ENCODE measurements around the gene MOV10L1. TPM values are rescaled to one million over a fixed set of nuclear protein-coding genes. Genes with fewer than 3 reads are reported as not detected.
"Not testable (repeated sequence)": the region's sequence is repeated elsewhere in the genome, so short reads cannot be mapped to it uniquely, and the experiment has no call there.

The MOV10L1 gene
- total RNA-seq, 2 donors from 2014 or later: 0.27 to 0.50 TPM

DNA sequence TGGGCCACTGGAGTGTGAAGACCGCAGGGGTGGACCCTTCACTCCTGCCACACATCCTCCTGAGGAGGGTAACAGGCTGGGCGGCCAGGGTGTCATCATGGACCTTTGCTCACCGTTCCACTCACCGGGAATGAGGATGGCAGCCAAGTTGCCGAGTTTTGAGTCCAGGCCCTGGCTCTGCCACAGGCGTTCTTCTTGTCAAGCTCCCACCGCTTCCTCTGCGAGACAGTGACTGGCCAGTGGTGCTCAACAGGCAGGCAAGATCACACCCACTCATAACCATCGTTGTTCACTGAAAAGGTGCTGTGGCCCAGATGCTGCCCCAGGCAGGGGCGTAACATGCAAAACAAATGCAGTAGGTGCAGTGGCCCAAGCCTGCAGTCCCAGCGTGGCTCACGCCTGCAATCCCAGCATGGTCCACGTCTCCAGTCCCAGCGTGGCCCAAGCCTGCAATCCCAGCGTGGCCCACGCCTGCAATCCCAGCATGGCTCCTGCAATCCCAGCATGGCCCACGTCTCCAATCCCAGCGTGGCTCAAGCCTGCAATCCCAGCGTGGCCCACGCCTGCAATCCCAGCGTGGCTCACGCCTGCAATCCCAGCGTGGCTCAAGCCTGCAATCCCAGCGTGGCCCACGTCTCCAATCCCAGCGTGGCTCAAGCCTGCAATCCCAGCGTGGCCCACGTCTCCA is 75.8 kb downstream of the MOV10L1 start:
- intact Hi-C loops (cut with DNase I): no loop called here

GRCh38 chr22:50167689-50168489 is 78.1 kb downstream of the MOV10L1 start:
- intact Hi-C loops (cut with DNase I): no loop called here
- TF ChIP-seq, protein P1, sequence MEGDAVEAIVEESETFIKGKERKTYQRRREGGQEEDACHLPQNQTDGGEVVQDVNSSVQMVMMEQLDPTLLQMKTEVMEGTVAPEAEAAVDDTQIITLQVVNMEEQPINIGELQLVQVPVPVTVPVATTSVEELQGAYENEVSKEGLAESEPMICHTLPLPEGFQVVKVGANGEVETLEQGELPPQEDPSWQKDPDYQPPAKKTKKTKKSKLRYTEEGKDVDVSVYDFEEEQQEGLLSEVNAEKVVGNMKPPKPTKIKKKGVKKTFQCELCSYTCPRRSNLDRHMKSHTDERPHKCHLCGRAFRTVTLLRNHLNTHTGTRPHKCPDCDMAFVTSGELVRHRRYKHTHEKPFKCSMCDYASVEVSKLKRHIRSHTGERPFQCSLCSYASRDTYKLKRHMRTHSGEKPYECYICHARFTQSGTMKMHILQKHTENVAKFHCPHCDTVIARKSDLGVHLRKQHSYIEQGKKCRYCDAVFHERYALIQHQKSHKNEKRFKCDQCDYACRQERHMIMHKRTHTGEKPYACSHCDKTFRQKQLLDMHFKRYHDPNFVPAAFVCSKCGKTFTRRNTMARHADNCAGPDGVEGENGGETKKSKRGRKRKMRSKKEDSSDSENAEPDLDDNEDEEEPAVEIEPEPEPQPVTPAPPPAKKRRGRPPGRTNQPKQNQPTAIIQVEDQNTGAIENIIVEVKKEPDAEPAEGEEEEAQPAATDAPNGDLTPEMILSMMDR (IDR thresholded peaks at IDR 0.05): no peak
- H3K4me3 ChIP-seq: no peak overlapping the region
- DNase-seq: no peak
- H3K9me3 ChIP-seq: no peaks in the 10 kb centered on the region
- H3K36me3 ChIP-seq: no peaks in the 10 kb centered on the region
- H3K27me3 ChIP-seq: peaks cover 27% of the 10 kb centered on the region
- H3K27ac ChIP-seq: no peak overlapping the region
- H3K9ac ChIP-seq (ENCODE audit: low read depth in 2 of 2, low read length in 2 of 2): no peak overlapping the region
- no peaks in the 10 kb centered on the region for H3K4me1 ChIP-seq

More for the DNA sequence above, 75.8 kb downstream of the MOV10L1 start:
- no peaks in the 10 kb centered on the region for H3K36me3 ChIP-seq
- DNase-seq: no peak
- TF ChIP-seq, protein P1 (IDR thresholded peaks at IDR 0.05): no peak
- no peak overlapping the region for H3K4me3 ChIP-seq
- H3K9ac ChIP-seq (ENCODE audit: low read depth in 2 of 2, low read length in 2 of 2): no peak overlapping the region
- no peak overlapping the region for H3K27ac ChIP-seq
- no peaks in the 10 kb centered on the region for H3K4me1 ChIP-seq
- no peaks in the 10 kb centered on the region for H3K9me3 ChIP-seq
- H3K27me3 ChIP-seq: peaks cover 13% of the 10 kb centered on the region

DNA sequence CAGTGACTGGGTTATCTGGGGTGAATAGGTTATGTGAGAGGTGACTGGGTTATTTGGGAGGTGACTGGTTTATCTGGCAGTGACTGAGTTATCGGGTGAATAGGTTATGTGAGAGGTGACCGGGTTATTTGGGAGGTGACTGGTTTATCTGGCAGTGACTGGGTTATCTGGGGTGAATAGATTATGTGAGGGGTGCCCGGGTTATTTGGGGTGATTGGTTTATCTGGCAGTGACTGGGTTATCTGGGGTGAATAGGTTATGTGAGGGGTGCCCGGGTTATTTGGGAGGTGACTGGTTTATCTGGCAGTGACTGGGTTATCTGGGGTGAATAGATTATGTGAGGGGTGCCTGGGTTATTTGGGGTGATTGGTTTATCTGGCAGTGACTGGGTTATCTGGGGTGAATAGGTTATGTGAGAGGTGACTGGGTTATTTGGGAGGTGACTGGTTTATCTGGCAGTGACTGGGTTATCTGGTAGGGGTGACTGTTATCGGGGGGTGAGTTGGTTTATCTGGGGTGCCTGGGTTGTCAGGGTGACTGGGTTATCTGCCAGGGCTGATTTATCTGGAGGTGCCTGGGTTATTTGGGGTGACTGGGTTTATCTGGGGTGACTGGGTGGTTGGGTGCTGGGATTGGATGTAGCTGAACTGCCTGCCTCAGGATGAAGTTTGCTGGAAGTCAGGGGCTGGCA is 78.8 kb downstream of the MOV10L1 start:
- DNase-seq; H3K4me3 ChIP-seq; H3K4me1 ChIP-seq; intact Hi-C loops (cut with DNase I); H3K9me3 ChIP-seq; H3K9ac ChIP-seq (ENCODE audit: low read depth in 2 of 2, low read length in 2 of 2); H3K36me3 ChIP-seq; H3K27ac ChIP-seq: not testable (repeated sequence)
- H3K27me3 ChIP-seq: peaks cover 27% of the 10 kb centered on the region

GRCh38 chr22:50169181-50169759 is 79.5 kb downstream of the MOV10L1 start:
- Histone ChIP-seq H3K9ac (ENCODE audit: low read depth in 2 of 2, low read length in 2 of 2) (no peak overlapping the region), H3K36me3 (no peaks in the 10 kb centered on the region), H3K9me3 (no peaks in the 10 kb centered on the region), H3K27me3 (peaks cover 27% of the 10 kb centered on the region), H3K4me1 (no peaks in the 10 kb centered on the region), H3K27ac (no peak overlapping the region), H3K4me3 (no peak overlapping the region)
- TF ChIP-seq, protein P1 (IDR thresholded peaks at IDR 0.05): no peak
- no peak for DNase-seq
- intact Hi-C loops (cut with DNase I): no loop called here

DNA sequence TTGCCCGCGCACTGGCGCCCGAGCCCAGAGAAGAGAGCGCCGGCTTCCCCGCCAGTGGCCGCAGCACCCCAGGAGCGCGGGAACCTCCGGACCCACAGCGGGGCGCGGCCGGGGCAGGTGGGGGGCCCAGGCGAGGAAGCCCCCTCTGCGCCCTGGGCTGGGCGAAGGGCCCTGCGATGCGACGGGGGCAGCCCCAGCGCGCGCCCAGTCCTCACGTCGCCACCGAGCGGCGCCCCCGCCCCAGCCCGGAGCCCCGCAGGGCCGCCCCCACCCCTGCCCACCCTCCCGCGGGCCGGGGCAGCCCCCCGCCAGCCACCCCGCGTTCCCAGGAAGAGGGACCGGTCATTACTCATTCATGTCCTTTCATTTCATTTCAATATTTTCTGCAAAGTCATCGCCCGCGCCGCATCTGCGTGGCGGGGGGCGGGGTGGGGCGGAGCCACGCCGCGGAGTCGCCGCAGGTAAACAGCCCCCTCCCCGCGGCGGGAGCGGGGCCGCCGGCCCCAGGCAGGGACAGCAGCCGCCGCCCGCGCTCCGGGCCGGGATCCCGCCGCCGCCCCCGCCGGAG is 80.1 kb downstream of the MOV10L1 start:
- no peak overlapping the region for H3K27ac ChIP-seq
- intact Hi-C loops (cut with DNase I): no loop called here
- peaks cover 27% of the 10 kb centered on the region for H3K27me3 ChIP-seq
- H3K4me3 ChIP-seq: peak overlapping the region; percentile 20
- no peaks in the 10 kb centered on the region for H3K36me3 ChIP-seq
- no peak overlapping the region for H3K9ac ChIP-seq (ENCODE audit: low read depth in 2 of 2, low read length in 2 of 2)
- TF ChIP-seq, protein P1 (IDR thresholded peaks at IDR 0.05): no peak
- H3K9me3 ChIP-seq: no peaks in the 10 kb centered on the region
- no peak for DNase-seq
- no peaks in the 10 kb centered on the region for H3K4me1 ChIP-seq

Data from colonic mucosa (tissue), 4 donors.